Osteocyte (in vitro differentiated cells): ENCODE results near the gene EIF5B. TPM values are rescaled to one million over a fixed set of nuclear protein-coding genes. Genes with fewer than 3 reads are reported as not detected.
"Not testable (repeated sequence)": the region's sequence is repeated elsewhere in the genome, so short reads cannot be mapped to it uniquely, and the experiment has no call there.

ENCODE experiments used
- DNase-seq: peaks from one replicate; pipeline ENCODE4 v3.0.0; 2021; ENCODE audit warnings: mixed read lengths; ENCODE audit not compliant: unreplicated experiment; ENCODE audit errors: extremely low spot score
- H3K27ac Mint-ChIP-seq: one replicate; pipeline ENCODE4 v1.8.0; 2021; ENCODE audit warnings: mild to moderate bottlenecking, mixed read lengths; ENCODE audit not compliant: unreplicated experiment
- H3K27me3 Mint-ChIP-seq: one replicate; pipeline ENCODE4 v1.8.0; 2021; ENCODE audit warnings: mixed read lengths; ENCODE audit not compliant: unreplicated experiment
- H3K36me3 Mint-ChIP-seq: one replicate; pipeline ENCODE4 v1.8.0; 2021; ENCODE audit warnings: mixed read lengths; ENCODE audit not compliant: unreplicated experiment
- H3K4me1 Mint-ChIP-seq: one replicate; pipeline ENCODE4 v1.8.0; 2021; ENCODE audit warnings: mixed read lengths; ENCODE audit not compliant: unreplicated experiment
- H3K4me3 Mint-ChIP-seq: one replicate; pipeline ENCODE4 v1.8.0; 2021; ENCODE audit warnings: mild to moderate bottlenecking, moderate library complexity, mixed read lengths; ENCODE audit not compliant: unreplicated experiment
- H3K9me3 Mint-ChIP-seq: one replicate; pipeline ENCODE4 v1.8.0; 2021; ENCODE audit warnings: mixed read lengths; ENCODE audit not compliant: unreplicated experiment
- long read RNA-seq: library from polyadenylated mRNA; unstranded; transcript quantifications from one replicate; pipeline ENCODE4 v2.0.0, GENCODE V29; 2021
- total RNA-seq: library from RNA; stranded (reverse); gene quantifications from 2 replicates; pipeline ENCODE4 v1.2.1, GENCODE V29; 2021
- TF ChIP-seq, protein P1 (sequence below): fragments of 200-600 bp; sonication (generic); IDR thresholded peaks from 2 replicates; pipeline ENCODE4 v1.5.0; 2021; ENCODE audit warnings: antibody characterized with exemption, mild to moderate bottlenecking, moderate library complexity

Gene EIF5B, protein sequence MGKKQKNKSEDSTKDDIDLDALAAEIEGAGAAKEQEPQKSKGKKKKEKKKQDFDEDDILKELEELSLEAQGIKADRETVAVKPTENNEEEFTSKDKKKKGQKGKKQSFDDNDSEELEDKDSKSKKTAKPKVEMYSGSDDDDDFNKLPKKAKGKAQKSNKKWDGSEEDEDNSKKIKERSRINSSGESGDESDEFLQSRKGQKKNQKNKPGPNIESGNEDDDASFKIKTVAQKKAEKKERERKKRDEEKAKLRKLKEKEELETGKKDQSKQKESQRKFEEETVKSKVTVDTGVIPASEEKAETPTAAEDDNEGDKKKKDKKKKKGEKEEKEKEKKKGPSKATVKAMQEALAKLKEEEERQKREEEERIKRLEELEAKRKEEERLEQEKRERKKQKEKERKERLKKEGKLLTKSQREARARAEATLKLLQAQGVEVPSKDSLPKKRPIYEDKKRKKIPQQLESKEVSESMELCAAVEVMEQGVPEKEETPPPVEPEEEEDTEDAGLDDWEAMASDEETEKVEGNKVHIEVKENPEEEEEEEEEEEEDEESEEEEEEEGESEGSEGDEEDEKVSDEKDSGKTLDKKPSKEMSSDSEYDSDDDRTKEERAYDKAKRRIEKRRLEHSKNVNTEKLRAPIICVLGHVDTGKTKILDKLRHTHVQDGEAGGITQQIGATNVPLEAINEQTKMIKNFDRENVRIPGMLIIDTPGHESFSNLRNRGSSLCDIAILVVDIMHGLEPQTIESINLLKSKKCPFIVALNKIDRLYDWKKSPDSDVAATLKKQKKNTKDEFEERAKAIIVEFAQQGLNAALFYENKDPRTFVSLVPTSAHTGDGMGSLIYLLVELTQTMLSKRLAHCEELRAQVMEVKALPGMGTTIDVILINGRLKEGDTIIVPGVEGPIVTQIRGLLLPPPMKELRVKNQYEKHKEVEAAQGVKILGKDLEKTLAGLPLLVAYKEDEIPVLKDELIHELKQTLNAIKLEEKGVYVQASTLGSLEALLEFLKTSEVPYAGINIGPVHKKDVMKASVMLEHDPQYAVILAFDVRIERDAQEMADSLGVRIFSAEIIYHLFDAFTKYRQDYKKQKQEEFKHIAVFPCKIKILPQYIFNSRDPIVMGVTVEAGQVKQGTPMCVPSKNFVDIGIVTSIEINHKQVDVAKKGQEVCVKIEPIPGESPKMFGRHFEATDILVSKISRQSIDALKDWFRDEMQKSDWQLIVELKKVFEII
- total RNA-seq, result 35.5 and 39.8 TPM in 2 replicates
- long read RNA-seq, partial matches to known transcripts, result 33 of 33 reads
- long read RNA-seq, other reads (novel, unspliced or antisense), result 0 of 33 reads

DNA sequence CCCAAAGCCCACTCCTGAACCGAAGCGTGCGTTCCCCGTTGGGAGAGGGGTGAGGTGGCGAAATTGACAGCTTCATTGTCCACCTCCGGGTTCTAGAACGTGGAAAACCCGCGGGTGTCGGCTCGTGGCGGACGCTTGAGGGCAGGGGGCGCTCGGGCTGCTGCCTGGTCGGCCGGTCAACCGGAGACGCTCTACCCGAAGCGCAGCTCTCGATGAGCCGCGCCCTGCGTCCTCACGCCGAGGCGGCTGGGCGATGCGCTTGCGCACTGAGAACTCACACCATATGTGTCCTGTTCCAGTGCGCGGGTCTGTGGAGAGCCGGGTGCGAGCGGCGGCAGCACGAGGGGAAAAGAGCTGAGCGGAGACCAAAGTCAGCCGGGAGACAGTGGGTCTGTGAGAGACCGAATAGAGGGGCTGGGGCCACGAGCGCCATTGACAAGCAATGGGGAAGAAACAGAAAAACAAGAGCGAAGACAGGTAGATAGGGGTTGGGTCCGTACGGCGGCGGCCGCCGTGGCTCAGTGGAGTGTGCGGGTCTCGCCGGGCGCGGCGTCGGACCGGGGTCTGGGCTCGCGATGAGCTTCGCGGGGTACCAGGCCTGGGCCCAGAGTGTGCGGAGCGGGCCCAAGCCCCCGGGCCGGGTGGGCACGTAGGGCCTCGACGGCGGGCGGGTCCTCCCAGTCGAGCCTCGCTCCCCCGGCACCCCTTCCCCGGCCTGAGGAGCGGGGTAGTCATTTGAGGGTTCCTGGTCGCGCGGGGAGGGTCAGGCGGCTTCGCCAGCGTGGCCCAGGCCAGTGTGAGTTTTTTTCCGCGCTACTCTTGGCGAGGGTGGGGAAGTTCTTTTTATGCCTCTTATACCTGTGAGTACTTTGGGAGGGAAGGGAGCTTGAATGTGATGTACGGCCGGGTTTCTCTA, at the start of gene EIF5B:
TSS of gene EIF5B (plus strand) at position 277 of the 916 bp plus-strand sequence. CDS start at position 443, 166 bp downstream.
- Mint-ChIP-seq H3K9me3 (no peaks in the 10 kb centered on the region), H3K27me3 (no peaks in the 10 kb centered on the region), H3K4me1 (peaks cover 27% of the 10 kb centered on the region), H3K36me3 (peaks cover 8% of the 10 kb centered on the region), H3K4me3 (no peak within 1 kb of the TSS), H3K27ac (no peak within 1 kb of the TSS)
- peak; percentile 98 for DNase-seq
- TF ChIP-seq, protein P1, sequence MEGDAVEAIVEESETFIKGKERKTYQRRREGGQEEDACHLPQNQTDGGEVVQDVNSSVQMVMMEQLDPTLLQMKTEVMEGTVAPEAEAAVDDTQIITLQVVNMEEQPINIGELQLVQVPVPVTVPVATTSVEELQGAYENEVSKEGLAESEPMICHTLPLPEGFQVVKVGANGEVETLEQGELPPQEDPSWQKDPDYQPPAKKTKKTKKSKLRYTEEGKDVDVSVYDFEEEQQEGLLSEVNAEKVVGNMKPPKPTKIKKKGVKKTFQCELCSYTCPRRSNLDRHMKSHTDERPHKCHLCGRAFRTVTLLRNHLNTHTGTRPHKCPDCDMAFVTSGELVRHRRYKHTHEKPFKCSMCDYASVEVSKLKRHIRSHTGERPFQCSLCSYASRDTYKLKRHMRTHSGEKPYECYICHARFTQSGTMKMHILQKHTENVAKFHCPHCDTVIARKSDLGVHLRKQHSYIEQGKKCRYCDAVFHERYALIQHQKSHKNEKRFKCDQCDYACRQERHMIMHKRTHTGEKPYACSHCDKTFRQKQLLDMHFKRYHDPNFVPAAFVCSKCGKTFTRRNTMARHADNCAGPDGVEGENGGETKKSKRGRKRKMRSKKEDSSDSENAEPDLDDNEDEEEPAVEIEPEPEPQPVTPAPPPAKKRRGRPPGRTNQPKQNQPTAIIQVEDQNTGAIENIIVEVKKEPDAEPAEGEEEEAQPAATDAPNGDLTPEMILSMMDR, result peak; percentile 73

DNA sequence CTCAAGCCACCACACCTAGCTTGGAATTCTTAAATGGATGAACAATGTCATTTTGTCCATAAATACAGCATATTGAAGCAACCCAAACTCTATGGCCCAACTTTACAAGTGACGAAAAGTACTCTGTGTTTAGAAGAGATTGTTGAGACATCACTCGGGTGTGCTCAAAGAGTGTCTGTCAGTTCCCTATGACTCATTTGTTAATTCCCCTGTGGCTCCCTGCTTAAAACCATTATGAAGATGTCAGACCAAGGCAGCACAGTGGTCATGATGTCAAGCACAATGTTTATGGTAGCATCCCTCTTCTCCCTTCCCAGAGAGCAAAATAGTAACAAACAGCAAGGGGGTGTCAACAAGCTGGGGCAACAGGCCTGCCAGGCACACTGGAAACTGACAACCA, 39.2 kb upstream of the EIF5B start:
- Mint-ChIP-seq H3K9me3 (no peaks in the 10 kb centered on the region), H3K4me3 (no peak overlapping the region), H3K4me1 (no peaks in the 10 kb centered on the region), H3K27me3 (no peaks in the 10 kb centered on the region), H3K36me3 (peaks cover 3% of the 10 kb centered on the region), H3K27ac (no peak overlapping the region)
- TF ChIP-seq, protein P1, result no peak
- no peak for DNase-seq

DNA sequence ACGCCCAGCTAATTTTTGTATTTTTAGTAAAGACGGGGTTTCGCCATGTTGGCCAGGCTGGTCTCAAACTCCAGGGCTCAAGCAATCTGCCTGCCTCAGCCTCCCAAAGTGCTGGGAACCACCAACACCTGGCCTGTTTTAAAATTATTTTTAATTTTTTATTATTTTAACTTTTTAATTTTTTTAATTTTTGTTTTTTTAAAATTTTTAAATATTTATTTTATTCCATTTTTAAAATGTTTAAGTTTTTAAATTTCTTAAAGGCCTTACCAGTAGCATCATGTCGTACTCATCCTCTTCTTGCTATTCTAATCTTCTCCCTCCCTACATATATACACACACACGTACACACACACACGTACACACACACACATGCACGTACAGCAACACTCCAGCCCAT, 37.6 kb upstream of the EIF5B start:
- TF ChIP-seq, protein P1, result no peak
- Mint-ChIP-seq H3K27ac (no peak overlapping the region), H3K4me1 (no peaks in the 10 kb centered on the region), H3K36me3 (peaks cover 6% of the 10 kb centered on the region), H3K9me3 (no peaks in the 10 kb centered on the region), H3K4me3 (no peak overlapping the region), H3K27me3 (no peaks in the 10 kb centered on the region)
- no peak for DNase-seq

DNA sequence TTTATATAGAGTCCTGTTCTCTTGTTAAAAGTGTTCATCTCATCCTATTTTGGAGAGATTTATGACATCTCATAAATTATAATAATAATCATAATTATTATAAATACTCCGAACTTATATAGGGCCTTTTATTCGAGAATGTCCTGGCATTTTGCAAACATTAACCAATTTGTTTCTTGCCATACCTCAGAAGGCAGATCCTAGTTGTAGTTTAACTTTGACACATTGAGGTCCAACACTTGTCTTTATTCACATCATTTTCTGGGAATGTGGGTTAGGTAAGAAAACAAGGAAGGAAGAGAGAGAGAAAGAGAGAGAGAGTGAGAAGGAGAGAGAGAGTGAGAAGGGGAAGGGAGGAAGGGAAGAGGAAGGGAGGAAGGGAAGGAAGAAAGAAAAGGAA, 36.1 kb upstream of the EIF5B start, which contains the start of gene LYG1:
TSS of gene LYG1 (minus strand) at position 101 of the 400 bp plus-strand sequence. CDS start 5,527 bp downstream, outside the sequence.
- not testable (repeated sequence) for H3K27me3 Mint-ChIP-seq, H3K27ac Mint-ChIP-seq, H3K4me3 Mint-ChIP-seq, H3K9me3 Mint-ChIP-seq, H3K36me3 Mint-ChIP-seq, DNase-seq, H3K4me1 Mint-ChIP-seq
